Measurements from ENCODE around the gene SLC34A3.

SLC34A3 gene

GRCh38 chr9:137217276-137218211 lies 13.2 kb upstream of the SLC34A3 start:
- no peak for DNase-seq (ENCODE audit: low read depth in 2 of 2)

DNA sequence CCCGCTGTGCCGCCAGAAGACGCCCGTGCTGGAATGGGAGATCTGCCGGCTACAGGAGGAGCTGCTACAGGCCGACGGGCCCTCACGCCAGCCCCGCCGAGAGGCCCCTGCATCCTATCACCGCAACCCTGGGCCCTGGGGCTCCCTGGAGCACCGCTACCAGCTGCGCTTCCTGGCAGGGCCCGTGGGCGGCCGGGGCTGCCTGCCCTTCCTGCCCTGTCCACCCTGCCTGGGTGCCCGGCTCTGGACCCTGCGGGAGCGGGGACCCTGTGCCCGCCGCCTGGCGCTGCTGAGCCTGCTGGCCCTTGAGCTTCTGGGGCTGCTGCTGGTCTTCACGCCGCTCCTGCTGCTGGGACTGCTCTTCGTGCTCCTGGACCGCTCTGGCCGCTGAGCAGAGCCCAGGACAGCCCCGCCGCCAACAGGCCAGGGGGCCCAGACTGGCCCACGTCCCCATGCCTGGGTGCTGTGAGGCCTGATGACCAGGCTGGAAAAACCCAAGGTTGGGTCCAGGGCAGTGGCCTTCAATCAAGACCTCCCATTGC lies 12.4 kb upstream of the SLC34A3 start:
- no peak for DNase-seq (ENCODE audit: low read depth in 2 of 2)

GRCh38 chr9:137218754-137219271 lies 11.9 kb upstream of the SLC34A3 start:
- no peak for DNase-seq (ENCODE audit: low read depth in 2 of 2)

DNA sequence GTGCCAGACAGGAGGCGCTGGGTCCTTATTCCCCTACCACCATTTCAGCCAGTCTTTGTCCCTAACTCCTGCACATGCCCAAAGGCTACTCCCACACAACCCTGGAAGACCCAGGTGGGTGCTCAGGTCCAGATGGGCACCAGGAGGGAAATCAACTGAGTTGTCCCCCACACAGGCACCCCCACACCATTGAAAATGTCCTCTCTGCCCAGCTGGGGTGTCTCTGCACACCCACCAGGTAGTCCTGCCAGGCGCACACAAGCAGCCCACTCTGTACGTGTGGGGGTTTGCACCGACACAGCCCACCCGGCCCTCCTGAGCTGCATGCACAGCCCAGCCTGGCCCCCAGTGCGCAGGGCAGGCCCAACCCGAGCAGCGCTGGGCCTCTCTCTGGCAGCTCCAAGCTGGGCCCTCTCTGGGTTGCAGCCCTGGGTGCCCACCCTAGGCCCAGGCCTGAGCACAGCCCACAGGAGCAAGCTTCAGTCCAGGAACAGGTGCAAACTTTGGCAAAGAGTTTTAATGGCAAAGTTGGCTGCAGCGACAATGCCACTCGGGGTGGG lies 10.9 kb upstream of the SLC34A3 start:
- no peak for DNase-seq (ENCODE audit: low read depth in 2 of 2)

DNA sequence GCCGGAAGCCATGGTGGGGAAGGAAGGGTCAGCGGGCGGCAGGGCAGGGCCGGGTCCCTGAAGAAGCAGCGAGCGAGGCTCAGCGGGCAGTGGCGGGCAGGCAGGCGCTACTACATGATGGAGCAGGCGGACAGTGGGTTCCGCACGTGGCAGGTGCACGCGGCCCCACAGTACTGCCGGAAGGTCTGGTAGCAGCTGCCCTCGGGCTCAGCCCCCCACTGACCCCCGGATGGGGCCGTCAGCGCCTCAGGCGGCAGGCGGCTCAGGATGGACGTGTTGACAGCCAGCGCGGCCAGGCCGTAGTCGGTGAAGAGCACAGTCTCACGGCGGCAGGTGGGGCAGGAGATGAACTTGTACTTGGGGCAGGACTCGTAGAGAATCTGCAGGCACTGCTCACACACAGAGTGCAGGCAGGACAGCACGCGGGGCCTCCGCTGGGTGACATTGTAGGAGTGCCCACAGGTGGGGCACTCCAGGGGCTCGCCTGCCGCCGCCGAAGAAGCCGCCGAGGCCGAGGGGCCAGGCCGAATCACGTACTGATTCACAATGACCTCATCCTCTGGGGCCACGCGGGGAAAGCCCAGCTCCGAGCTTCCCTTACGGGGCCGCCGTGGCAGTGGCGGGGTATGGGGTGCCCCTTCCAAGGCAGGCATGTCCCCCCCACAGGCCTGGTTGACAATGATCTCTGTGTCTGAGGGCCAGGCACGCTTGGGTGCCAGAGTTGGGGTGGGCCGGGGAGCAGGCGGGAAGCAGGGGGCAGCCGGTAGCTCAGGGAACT lies 10.2 kb upstream of the SLC34A3 start:
- DNase-seq (ENCODE audit: low read depth in 2 of 2): no peak

GRCh38 chr9:137221095-137221505 lies 9.6 kb upstream of the SLC34A3 start:
- no peak for DNase-seq (ENCODE audit: low read depth in 2 of 2)

DNA sequence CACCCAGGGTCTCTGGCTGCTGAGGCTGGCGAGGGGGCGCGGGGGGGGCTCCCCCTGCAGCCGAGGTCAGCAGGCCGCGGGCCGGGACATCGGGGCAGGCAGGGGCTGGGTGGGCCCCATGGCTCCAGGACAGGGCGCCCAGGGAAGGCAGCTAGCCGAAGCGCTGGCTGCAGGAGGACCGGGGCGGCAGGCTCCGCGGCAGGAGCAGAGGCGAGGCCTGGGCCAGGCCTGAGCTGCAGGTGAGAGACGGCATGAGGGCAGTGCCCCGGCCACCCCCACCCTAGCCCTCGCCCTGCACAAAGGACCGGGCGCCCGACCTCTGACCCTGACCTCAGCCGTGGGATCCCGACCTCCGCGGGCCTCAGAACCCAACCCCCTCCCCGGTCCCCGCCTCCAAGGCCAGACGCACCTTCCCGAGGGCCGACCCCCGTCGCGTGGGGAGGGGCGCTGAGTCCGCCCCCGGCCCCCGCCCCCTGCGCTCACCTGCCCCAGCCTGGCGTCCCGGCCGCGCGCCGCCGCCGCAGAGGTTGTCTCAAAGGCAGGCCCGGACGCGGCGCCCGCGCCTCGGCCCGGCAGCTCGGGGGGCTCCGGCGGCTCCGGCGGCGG lies 9.1 kb upstream of the SLC34A3 start:
- DNase-seq (ENCODE audit: low read depth in 2 of 2): no peak

- no peak for DNase-seq (ENCODE audit: low read depth in 2 of 2)
Observed at GRCh38 chr9:137222190-137223077, 8.3 kb upstream of the SLC34A3 start, which contains the start of gene RNF208. RNF208 (minus strand) TSS chr9:137222240; CDS start chr9:137221212, 1,028 bp downstream.

DNA sequence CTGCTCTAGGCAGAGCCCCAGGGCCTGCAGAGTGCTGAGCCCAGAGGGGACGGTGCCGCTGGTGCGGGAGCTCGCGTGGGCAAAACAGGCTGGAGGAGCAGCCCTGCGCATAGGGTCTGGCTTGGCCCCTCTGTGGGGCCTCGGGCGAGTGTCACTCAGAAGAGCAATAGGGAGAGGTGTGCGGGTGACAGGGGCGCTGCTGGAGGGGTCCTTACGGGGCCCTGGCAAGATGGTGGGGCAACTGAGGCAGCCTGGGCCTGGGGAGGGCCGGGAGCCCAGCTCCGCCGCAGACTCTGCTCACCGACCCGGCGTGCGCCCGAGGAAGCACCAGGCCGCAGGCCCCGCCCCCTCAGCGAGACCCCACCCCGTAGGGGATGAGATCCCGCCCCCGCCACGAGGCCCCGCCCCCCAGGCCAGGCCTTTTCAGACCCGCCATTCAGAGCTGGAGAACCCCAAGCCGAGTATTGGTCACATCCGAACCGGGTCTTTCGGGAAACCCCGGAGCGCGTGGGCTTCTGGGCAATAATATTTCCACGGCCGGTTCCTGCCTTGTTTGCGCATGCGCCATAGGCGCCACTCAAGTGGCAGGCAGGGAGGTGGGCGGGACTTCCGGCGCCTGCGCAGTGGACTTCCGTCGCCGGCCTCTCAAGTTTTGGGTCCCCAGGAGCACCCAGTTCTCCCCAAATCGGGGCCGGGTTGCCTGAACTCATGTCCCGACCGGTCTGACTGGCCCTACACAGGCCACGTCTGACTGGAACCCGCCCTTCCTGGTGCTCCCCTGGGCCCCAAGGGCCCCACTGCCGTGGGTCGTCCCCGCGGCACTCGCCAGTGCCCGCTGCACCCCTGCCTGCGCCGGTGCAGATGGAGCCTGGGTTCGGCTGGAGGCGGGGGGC lies 7.4 kb upstream of the SLC34A3 start:
- peak; percentile 98 to 99 for DNase-seq (ENCODE audit: low read depth in 2 of 2)

DNA sequence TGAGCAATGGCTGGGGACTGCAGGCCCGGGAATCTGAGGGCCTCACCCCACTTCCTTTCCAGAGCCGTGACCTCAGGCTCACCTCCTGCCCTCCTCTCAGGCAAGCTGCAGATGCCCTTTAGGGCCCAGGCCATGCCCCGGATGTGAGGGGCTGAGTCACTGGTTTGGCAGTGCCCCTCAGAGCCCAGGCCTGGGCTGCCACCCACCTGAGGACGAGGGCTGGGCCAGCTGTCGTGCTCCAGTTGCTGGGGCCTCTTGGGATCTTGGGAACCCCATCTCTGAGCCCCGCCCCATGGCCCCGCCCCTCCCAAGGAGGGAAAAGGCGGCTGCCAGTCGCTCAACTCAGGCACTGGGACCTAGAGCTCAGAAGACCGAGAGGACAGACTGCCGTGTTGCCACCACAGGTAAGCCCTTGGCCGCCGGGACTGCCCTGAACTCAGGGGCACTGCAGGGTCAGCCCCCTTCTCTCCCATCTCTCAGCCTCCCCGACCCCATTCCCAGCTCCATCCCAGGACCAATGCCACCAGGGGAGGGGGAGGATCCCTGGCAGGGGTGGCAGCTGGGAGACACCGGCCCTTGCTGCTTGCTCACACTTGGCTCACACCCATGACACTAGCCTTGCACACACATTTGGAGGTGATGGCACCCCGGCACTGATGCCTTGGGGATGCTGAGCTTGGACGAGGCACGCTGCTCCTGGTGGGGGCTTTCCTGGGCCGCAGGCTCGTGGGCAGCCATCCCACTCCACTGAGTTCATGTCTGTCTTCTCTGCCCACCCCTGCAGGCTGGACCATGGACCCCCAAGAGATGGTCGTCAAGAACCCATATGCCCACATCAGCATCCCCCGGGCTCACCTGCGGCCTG lies 5.6 kb upstream of the SLC34A3 start, which contains the start of gene CYSRT1:
TSS of gene CYSRT1 (plus strand) at position 345 of the 865 bp plus-strand sequence. CDS start at position 793, 448 bp downstream.
- DNase-seq (ENCODE audit: low read depth in 2 of 2): no peak

- DNase-seq (ENCODE audit: low read depth in 2 of 2): no peak
Observed at GRCh38 chr9:137225699-137226331, 4.9 kb upstream of the SLC34A3 start.

DNA sequence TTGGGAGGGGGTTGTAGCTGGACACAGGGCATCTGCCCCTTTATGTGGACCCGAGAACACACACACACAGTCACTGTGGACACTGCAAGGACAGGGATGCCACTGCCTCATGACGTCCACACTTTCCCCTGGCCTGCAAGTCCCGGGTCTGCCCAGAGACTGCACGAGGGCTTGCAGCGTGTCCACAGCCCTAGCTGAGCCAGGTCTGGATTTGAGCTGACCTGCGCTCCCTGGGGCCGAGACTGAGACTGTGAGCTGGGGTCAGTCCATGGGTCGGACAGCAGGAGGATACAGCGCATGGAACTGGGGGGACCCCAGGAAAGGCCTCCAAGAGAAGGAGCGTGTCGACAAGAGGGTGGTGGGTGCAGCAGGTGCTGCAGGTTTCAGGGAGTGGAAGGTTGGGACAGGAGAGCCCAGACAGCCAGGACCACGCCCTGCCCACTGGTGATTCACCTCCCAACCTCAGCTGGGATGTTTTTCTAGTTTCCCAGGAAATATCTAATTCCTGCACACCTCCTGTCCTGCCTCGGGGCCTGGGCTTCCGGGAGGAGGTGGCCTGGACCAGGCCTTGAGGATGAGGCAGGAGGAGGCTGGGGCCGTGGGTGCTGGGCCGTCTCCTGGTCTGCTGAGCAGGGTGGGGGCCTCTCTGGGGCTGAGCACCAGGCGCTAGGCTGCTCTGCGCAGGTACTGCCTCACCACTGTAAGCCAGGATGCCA lies 4.2 kb upstream of the SLC34A3 start:
- no peak for DNase-seq (ENCODE audit: low read depth in 2 of 2)

DNA sequence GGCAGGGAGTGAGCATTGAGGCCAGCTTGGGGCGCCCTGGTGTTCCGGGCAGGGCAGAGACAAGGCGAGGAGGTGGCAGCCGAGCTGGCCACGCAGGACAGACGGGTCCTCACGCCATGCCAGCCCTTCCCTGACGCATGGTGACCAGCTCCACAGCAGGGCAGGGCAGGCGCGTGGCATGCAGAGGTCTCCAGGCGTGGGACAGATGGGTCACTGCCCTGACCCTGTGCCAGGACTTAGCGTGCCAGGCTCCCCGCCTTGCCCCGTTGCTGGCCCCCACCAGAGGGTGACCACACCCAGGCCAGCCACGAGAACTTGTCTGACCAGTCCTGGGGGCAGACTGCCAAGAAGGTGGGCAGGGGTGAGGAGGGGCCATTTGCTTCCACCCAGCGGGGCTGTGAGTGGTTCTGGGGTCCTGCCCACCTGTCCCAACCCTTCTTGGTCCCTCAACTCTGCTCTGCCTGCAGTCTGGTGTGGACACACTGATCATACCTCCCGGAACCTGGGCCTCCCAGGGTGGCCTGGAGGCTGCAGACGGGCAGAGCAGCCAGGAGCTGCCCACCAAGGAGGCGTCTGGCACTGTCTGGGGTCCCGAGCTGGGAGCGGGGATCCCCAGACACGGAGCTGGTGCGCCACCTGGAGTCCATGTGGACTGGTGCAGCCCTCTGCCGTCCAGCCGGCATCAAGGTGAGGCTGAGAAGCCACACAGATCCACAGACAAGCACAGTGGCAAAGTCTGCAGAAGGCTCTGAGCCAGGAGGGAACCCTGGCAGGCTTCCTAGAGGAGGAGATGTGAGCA lies 3.4 kb upstream of the SLC34A3 start, which contains the start of gene RNF224:
TSS of gene RNF224 (plus strand) at position 449 of the 799 bp plus-strand sequence. CDS start 834 bp downstream, outside the sequence.
- DNase-seq (ENCODE audit: low read depth in 2 of 2): peak; percentile 59 to 70

- no peak for DNase-seq (ENCODE audit: low read depth in 2 of 2)
Observed at GRCh38 chr9:137227853-137228505, 2.7 kb upstream of the SLC34A3 start.

- DNase-seq (ENCODE audit: low read depth in 2 of 2): no peak
Observed at GRCh38 chr9:137228506-137228967, 2.2 kb upstream of the SLC34A3 start.
